H1 (cell line): ENCODE measurements around the gene LPAR2. TPM values are rescaled to one million over a fixed set of nuclear protein-coding genes. Genes with fewer than 3 reads are reported as not detected.

Source experiments
- CTCF ChIA-PET: fragments of 300-600 bp; sonication (Branson Sonifier 250); formaldehyde crosslinking; loops from one replicate; lab custom pipeline; 2021; ENCODE audit not compliant: partially characterized antibody; lab: Charles Lee
- POLR2A ChIA-PET: fragments of 300-600 bp; sonication (Branson Sonifier 250); formaldehyde crosslinking; loops from one replicate; lab custom pipeline; 2021; ENCODE audit warnings: inconsistent platforms; ENCODE audit not compliant: partially characterized antibody; lab: Charles Lee
- DNase-seq, 2 experiments: peaks; one replicate each; pipeline versions ENCODE4 v3.0.0 to v3.0.0-alpha.2; 2010 to 2022; ENCODE audit warnings: low spot score in 2 of 2, low read depth in 1 of 2, mixed read lengths in 1 of 2
- FAIRE-seq: peaks from 2 replicates; lab custom pipeline; 2011; peaks lifted over from hg19 to GRCh38; lab: Jason Lieb, UNC
- H2AFZ ChIP-seq: 2 replicates; pipeline ENCODE4 v1.8.1; 2012; ENCODE audit warnings: low read length, inconsistent platforms
- H2AK5ac ChIP-seq: 2 replicates; pipeline ENCODE4 v1.6.1; 2013; ENCODE audit warnings: low read depth, low read length
- H2BK120ac ChIP-seq: replicated peaks from 2 replicates; pipeline ENCODE3; 2013; ENCODE audit warnings: low read depth, low read length, inconsistent platforms
- H2BK12ac ChIP-seq: 2 replicates; pipeline ENCODE4 v1.6.1; 2013; ENCODE audit warnings: low read depth, low read length
- H2BK15ac ChIP-seq: 2 replicates; pipeline ENCODE4 v1.6.1; 2013; ENCODE audit warnings: low read length
- H2BK20ac ChIP-seq: 2 replicates; pipeline ENCODE4 v1.6.1; 2013; ENCODE audit warnings: low read length
- H2BK5ac ChIP-seq: 2 replicates; pipeline ENCODE4 v1.6.1; 2013; ENCODE audit warnings: low read depth, low read length
- H3K14ac ChIP-seq: 2 replicates; pipeline ENCODE4 v1.6.1; 2013; ENCODE audit warnings: inconsistent platforms; ENCODE audit not compliant: insufficient read length
- H3K18ac ChIP-seq: 2 replicates; pipeline ENCODE4 v1.6.1; 2013; ENCODE audit warnings: low read length; ENCODE audit errors: extremely low read depth
- H3K23ac ChIP-seq: 2 replicates; pipeline ENCODE4 v1.6.1; 2013; ENCODE audit warnings: inconsistent platforms; ENCODE audit not compliant: insufficient read length
- H3K23me2 ChIP-seq: 2 replicates; pipeline ENCODE4 v1.6.1; 2013; ENCODE audit warnings: low read depth, low read length
- H3K27ac ChIP-seq: 2 replicates; pipeline ENCODE4 v1.6.1; 2011; ENCODE audit warnings: low read depth, low read length, inconsistent platforms
- H3K27me3 ChIP-seq, 4 experiments: replicated peaks in 1 of 4; 1 replicate in 1 of 4; 2 replicates in 3 of 4; pipeline versions ENCODE4 v1.6.1 to v1.8.1; 2011 to 2013; ENCODE audit warnings: low read length in 3 of 4, mild to moderate bottlenecking in 3 of 4, inconsistent platforms in 2 of 4, mixed read lengths in 2 of 4, moderate library complexity in 1 of 4; ENCODE audit not compliant: control insufficient read depth in 3 of 4, insufficient read depth in 3 of 4; ENCODE audit errors: extremely low read depth in 1 of 4
- H3K36me3 ChIP-seq, 4 experiments: 2 replicates each; pipeline versions ENCODE4 v1.6.1 to v1.8.1; 2011 to 2013; ENCODE audit warnings: mild to moderate bottlenecking in 4 of 4, low read length in 3 of 4, moderate library complexity in 2 of 4, control low read depth in 1 of 4, inconsistent platforms in 1 of 4; ENCODE audit not compliant: insufficient read depth in 4 of 4, control insufficient read depth in 2 of 4
- H3K4ac ChIP-seq: replicated peaks from 2 replicates; pipeline ENCODE3; 2013; ENCODE audit warnings: low read length, low read depth, mixed read lengths, inconsistent platforms; ENCODE audit not compliant: insufficient read length
- H3K4me1 ChIP-seq, 4 experiments: replicated peaks in 1 of 4; 1 replicate in 1 of 4; 2 replicates in 3 of 4; pipeline versions ENCODE4 v1.6.1 to v1.8.1; 2011 to 2013; ENCODE audit warnings: low read length in 3 of 4, inconsistent platforms in 2 of 4, mixed read lengths in 1 of 4; ENCODE audit not compliant: insufficient read depth in 4 of 4, control insufficient read depth in 3 of 4
- H3K4me2 ChIP-seq, 2 experiments: 2 replicates each; pipeline versions ENCODE4 v1.6.1 to v1.8.1; 2011 to 2013; ENCODE audit warnings: low read depth in 2 of 2, low read length in 2 of 2, control low read depth in 1 of 2, inconsistent platforms in 1 of 2, mild to moderate bottlenecking in 1 of 2; ENCODE audit not compliant: insufficient read depth in 1 of 2
- H3K4me3 ChIP-seq, 4 experiments: fragments of 200-600, 300-600 bp in 1 of 4; sonication (generic), shearing (Covaris generic), sonication (Bioruptor Twin) in 1 of 4; 2 replicates each; pipeline versions ENCODE4 v1.5.1 to v1.8.1; 2011 to 2016; ENCODE audit warnings: low read length in 4 of 4, low read depth in 3 of 4, control low read depth in 2 of 4, inconsistent platforms in 2 of 4, mild to moderate bottlenecking in 2 of 4, mixed read lengths in 1 of 4, moderate library complexity in 1 of 4; ENCODE audit not compliant: insufficient read depth in 2 of 4; ENCODE audit errors: extremely low read depth in 1 of 4
- H3K56ac ChIP-seq: replicated peaks from 2 replicates; pipeline ENCODE3; 2013; ENCODE audit warnings: low read depth, mild to moderate bottlenecking, mixed read lengths, low read length, inconsistent platforms; ENCODE audit not compliant: insufficient read length
- H3K79me1 ChIP-seq: 2 replicates; pipeline ENCODE4 v1.6.1; 2013; ENCODE audit warnings: low read depth, low read length, control low read depth
- H3K79me2 ChIP-seq, 2 experiments: 2 replicates each; pipeline versions ENCODE4 v1.6.1 to v1.8.1; 2012 to 2013; ENCODE audit warnings: low read length in 2 of 2, mild to moderate bottlenecking in 2 of 2, inconsistent platforms in 1 of 2; ENCODE audit not compliant: insufficient read depth in 2 of 2, control insufficient read depth in 1 of 2
- H3K9ac ChIP-seq, 4 experiments: replicated peaks in 1 of 4; 1 replicate in 1 of 4; 2 replicates in 3 of 4; pipeline versions ENCODE4 v1.6.1 to v1.8.1; 2011 to 2013; ENCODE audit warnings: low read depth in 3 of 4, low read length in 3 of 4, control low read depth in 2 of 4, mild to moderate bottlenecking in 2 of 4, moderate library complexity in 2 of 4, inconsistent platforms in 1 of 4; ENCODE audit errors: extremely low read depth in 1 of 4
- H3K9me3 ChIP-seq, 2 experiments: 2 replicates each; pipeline versions ENCODE4 v1.6.1 to v1.8.1; 2012 to 2013; ENCODE audit warnings: mild to moderate bottlenecking in 2 of 2, moderate library complexity in 2 of 2, control low read depth in 1 of 2, inconsistent platforms in 1 of 2, low read depth in 1 of 2, low read length in 1 of 2, mixed read lengths in 1 of 2; ENCODE audit not compliant: insufficient read depth in 2 of 2
- H4K20me1 ChIP-seq, 2 experiments: replicated peaks in 1 of 2; 2 replicates each; pipeline versions ENCODE3 to v1.8.1; 2011 to 2013; ENCODE audit warnings: inconsistent platforms in 2 of 2, low read length in 2 of 2, mild to moderate bottlenecking in 1 of 2; ENCODE audit not compliant: insufficient read depth in 2 of 2, control insufficient read depth in 1 of 2
- H4K5ac ChIP-seq: 2 replicates; pipeline ENCODE4 v1.6.1; 2013; ENCODE audit warnings: low read length, low read depth, mixed read lengths, inconsistent platforms; ENCODE audit not compliant: insufficient read length
- H4K8ac ChIP-seq: 2 replicates; pipeline ENCODE4 v1.8.0; 2013; ENCODE audit warnings: mild to moderate bottlenecking, moderate library complexity, low read length, inconsistent platforms; ENCODE audit not compliant: insufficient read depth; ENCODE audit errors: extremely low read depth
- H4K91ac ChIP-seq: replicated peaks from 2 replicates; pipeline ENCODE3; 2013; ENCODE audit warnings: low read length, mixed read lengths, inconsistent platforms; ENCODE audit not compliant: insufficient read length
- ASH2L ChIP-seq: fragments of 200-600, 300-600 bp; sonication (generic); IDR thresholded peaks from one replicate; pipeline ENCODE4 v1.7.1; 2017; ENCODE audit warnings: low read length
- ATF2 ChIP-seq: IDR thresholded peaks from 2 replicates; pipeline ENCODE4 v1.6.1; 2012; ENCODE audit warnings: low read length, inconsistent platforms
- CTBP2 ChIP-seq: IDR thresholded peaks from 2 replicates; pipeline ENCODE4 v1.7.0; 2011; ENCODE audit warnings: borderline replicate concordance, mild to moderate bottlenecking, moderate library complexity, mixed read lengths, low read length; ENCODE audit not compliant: insufficient read depth, insufficient read length
- EP300 ChIP-seq, 2 experiments: IDR thresholded peaks; 1 replicate in 1 of 2; 2 replicates in 1 of 2; pipeline ENCODE4 v1.6.1; 2011 to 2012; ENCODE audit warnings: low read depth in 2 of 2, low read length in 2 of 2, mild to moderate bottlenecking in 2 of 2, borderline replicate concordance in 1 of 2, inconsistent platforms in 1 of 2, moderate library complexity in 1 of 2
- FOSL1 ChIP-seq: IDR thresholded peaks from 2 replicates; pipeline ENCODE4 v1.6.1; 2011; ENCODE audit warnings: mild to moderate bottlenecking, low read depth, low read length, moderate library complexity; ENCODE audit not compliant: insufficient read depth
- GABPA ChIP-seq: IDR thresholded peaks from 2 replicates; pipeline ENCODE4 v1.6.1; 2011; ENCODE audit warnings: mild to moderate bottlenecking, low read length, moderate library complexity, borderline replicate concordance; ENCODE audit not compliant: insufficient read depth
- MAX ChIP-seq: IDR thresholded peaks from 2 replicates; pipeline ENCODE4 v1.6.1; 2012; ENCODE audit warnings: inconsistent platforms
- POU5F1 ChIP-seq: IDR thresholded peaks from 2 replicates; pipeline ENCODE4 v1.6.1; 2011; ENCODE audit warnings: low read depth, mild to moderate bottlenecking, low read length, moderate library complexity
- RXRA ChIP-seq: IDR thresholded peaks from 2 replicates; pipeline ENCODE4 v1.6.1; 2011; ENCODE audit warnings: low read depth, mild to moderate bottlenecking, low read length, moderate library complexity; ENCODE audit not compliant: insufficient read depth
- SAP30 ChIP-seq: fragments of 300-600 bp; sonication (generic); IDR thresholded peaks from 2 replicates; pipeline ENCODE4 v1.7.1; 2012; ENCODE audit warnings: low read length, moderate library complexity, mild to moderate bottlenecking, inconsistent platforms; ENCODE audit not compliant: insufficient read depth, insufficient replicate concordance
- TBP ChIP-seq: IDR thresholded peaks from 2 replicates; pipeline ENCODE4 v1.6.1; 2011; ENCODE audit warnings: low read depth, low read length, improper control_type of control experiment
- WGBS, 2 experiments: shearing (Covaris generic) in 1 of 2; methylation state at CpG; one replicate each; pipeline versions ENCODE4 v1.1.6 to v1.1.7; 2013 to 2015; ENCODE audit warnings: low lambda C conversion rate in 2 of 2, mixed read lengths in 2 of 2, inconsistent platforms in 1 of 2, low coverage in 1 of 2, missing lambda C conversion rate in 1 of 2; ENCODE audit not compliant: insufficient replicate concordance in 2 of 2, insufficient coverage in 1 of 2, insufficient read length in 1 of 2; ENCODE audit errors: extremely low coverage in 1 of 2, missing lambda C conversion rate in 1 of 2; 5-methylcytosine and 5-hydroxymethylcytosine counted together
- polyA plus RNA-seq, 7 experiments: library from polyadenylated mRNA; depleted of rRNA in 3 of 7; stranded (reverse) in 5 of 7; unstranded in 2 of 7; fragments of >200 nt in 5 of 7; fragments of 200-250 nt in 2 of 7; gene quantifications; 1 replicate in 5 of 7; 2 replicates in 1 of 7; 4 replicates in 1 of 7; pipeline versions ENCODE4 v1.2.1 to v1.2.3, GENCODE V29; 2011 to 2013; ENCODE audit warnings: missing spikeins in 2 of 7, mixed read lengths in 2 of 7
- total RNA-seq: library from RNA; stranded (reverse); fragmentation: NEBNext Ultra II Directional; extraction: Animal tissue kit (Norgen Biotek cat#: 25700); gene quantifications from 2 replicates; pipeline ENCODE4 v1.2.1, GENCODE V29; 2021

LPAR2 gene
- total and polyA plus RNA-seq, 2 of the 8 experiments (the other 6 are each of a cell fraction or from before 2014, with no cell fraction given) = 47.6 to 70.2 TPM

GRCh38 chr19:19631346-19631745 is 3.3 kb upstream of the LPAR2 start:
- Histone ChIP-seq H4K91ac (no peak overlapping the region), H3K14ac (no peak overlapping the region), H3K27me3 (no peaks in the 10 kb centered on the region), H2BK15ac (no peak overlapping the region), H4K5ac (no peak overlapping the region), H3K18ac (no peak overlapping the region), H3K56ac (no peak overlapping the region), H4K20me1 (peaks cover 0 to 7% of the 10 kb centered on the region in 2 experiments), H3K23me2 (peaks cover 10% of the 10 kb centered on the region), H2BK20ac (no peak overlapping the region), H3K4me2 (no peak overlapping the region), H3K36me3 (peaks cover 4 to 12% (median 11%) of the 10 kb centered on the region in 4 experiments; a peak in 7 of 8 replicates), H3K79me2 (peaks cover 0 to 12% of the 10 kb centered on the region in 2 experiments; a peak in 2 of 4 replicates), H2AK5ac (no peak overlapping the region), H3K79me1 (peaks cover 7% of the 10 kb centered on the region), H2BK12ac (no peak overlapping the region), H3K4me1 (peaks cover 0 to 11% (median 8%) of the 10 kb centered on the region in 4 experiments; a peak in 5 of 7 replicates), H2BK5ac (no peak overlapping the region), H2BK120ac (no peak overlapping the region), H2AFZ (no peak overlapping the region), H3K4ac (no peak overlapping the region), H3K9ac (no peak overlapping the region), H3K23ac (no peak overlapping the region), H3K4me3 (no peak overlapping the region), H4K8ac (no peak overlapping the region), H3K27ac (no peak overlapping the region), H3K9me3 (no peaks in the 10 kb centered on the region)
- 95% methylated on average over 7 of the region's 7 CpGs; no CpG with 5 or more reads in 1 of the 2 experiments for WGBS, 2 experiments
- FAIRE-seq = no peak
- ChIA-PET CTCF (interaction anchor here (0.9 to 1.0 kb wide), 3 partner anchors 77 to 100 kb away, joined by 3 read pairs; no protein-coding TSS in a partner anchor), POLR2A (interaction anchor here (1.1 to 2.6 kb wide), 3 partner anchors 9 to 28 kb away, joined by 3 to 6 read pairs (median 3); no protein-coding TSS in a partner anchor)
- DNase-seq = no peak
- TF ChIP-seq ASH2L (no peak), ATF2 (no peak), RXRA (no peak), GABPA (no peak), CTBP2 (no peak), SAP30 (no peak), EP300 (IDR thresholded peaks at IDR 0.05; ENCODE audit: borderline replicate concordance in 1 of 2, low read depth in 2 of 2, low read length in 2 of 2) (no peak), FOSL1 (no peak), MAX (no peak), TBP (no peak), POU5F1 (no peak)
